ENCODE results near the gene ITGB4. TPM values are rescaled to one million over a fixed set of nuclear protein-coding genes. Genes with fewer than 3 reads are reported as not detected.

The ITGB4 gene
- total RNA-seq, 4 donors from 2014 or later, result 211 to 335 (median 233) TPM

DNA sequence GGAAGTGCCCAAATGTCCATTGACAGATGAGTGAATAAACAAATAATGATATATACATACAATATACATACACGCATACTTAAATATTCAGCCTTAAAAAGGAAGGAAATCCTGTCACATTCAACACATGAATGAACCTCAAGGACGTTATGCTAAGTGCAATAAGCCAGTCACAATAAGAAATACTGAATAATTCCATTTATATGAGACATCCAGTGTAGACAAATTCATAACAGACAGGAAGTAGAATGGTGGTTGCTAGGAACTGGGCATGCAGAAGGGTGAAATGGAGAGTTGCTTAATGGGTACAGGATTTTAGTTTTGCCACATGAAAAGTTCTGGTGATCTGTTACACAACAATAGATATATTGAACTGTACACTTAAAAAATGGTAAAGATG is 8.8 kb upstream of the ITGB4 start:
- TF ChIP-seq POLR2A (IDR thresholded peaks at IDR 0.05) (no peak), EP300 (IDR thresholded peaks at IDR 0.05) (no peak)
- TF ChIP-seq, protein P1, sequence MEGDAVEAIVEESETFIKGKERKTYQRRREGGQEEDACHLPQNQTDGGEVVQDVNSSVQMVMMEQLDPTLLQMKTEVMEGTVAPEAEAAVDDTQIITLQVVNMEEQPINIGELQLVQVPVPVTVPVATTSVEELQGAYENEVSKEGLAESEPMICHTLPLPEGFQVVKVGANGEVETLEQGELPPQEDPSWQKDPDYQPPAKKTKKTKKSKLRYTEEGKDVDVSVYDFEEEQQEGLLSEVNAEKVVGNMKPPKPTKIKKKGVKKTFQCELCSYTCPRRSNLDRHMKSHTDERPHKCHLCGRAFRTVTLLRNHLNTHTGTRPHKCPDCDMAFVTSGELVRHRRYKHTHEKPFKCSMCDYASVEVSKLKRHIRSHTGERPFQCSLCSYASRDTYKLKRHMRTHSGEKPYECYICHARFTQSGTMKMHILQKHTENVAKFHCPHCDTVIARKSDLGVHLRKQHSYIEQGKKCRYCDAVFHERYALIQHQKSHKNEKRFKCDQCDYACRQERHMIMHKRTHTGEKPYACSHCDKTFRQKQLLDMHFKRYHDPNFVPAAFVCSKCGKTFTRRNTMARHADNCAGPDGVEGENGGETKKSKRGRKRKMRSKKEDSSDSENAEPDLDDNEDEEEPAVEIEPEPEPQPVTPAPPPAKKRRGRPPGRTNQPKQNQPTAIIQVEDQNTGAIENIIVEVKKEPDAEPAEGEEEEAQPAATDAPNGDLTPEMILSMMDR (IDR thresholded peaks at IDR 0.05), result no peak
- Histone ChIP-seq H3K27ac (no peak overlapping the region), H3K9me3 (no peaks in the 10 kb centered on the region), H3K4me1 (peaks cover 0 to 10% (median 0%) of the 10 kb centered on the region in 4 donors), H3K4me3 (no peak overlapping the region), H3K27me3 (no peaks in the 10 kb centered on the region), H3K36me3 (peaks cover 0 to 17% (median 0%) of the 10 kb centered on the region in 3 donors)
- 61 to 72% methylated on average over 2 of the region's 2 CpGs for WGBS, 2 donors
- DNase-seq (ENCODE audit: low spot score in 2 of 2), result no peak

DNA sequence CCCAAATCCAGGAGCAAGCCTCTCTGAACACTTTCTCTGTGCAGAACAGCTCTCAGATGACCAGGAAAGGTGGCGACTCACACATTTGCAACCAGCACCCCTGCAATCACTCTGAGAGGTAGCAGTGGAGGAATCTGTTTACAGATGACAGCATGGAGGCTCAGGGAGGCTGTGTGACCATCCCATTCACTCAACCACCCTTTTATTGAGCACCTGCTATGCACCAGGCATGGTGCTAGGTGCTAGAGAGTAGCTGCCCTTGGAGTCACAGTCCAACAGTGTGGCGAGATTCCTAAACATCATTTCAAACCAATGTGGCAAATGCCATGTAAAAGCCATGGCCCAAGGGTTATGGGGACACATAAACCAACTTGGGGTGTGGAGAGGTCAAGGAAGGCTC is 1.5 kb upstream of the ITGB4 start:
- WGBS, 2 donors, result 88 to 95% methylated on average over 2 of the region's 2 CpGs
- Histone ChIP-seq H3K4me3 (no peak overlapping the region), H3K36me3 (peaks cover 0 to 10% (median 0%) of the 10 kb centered on the region in 3 donors), H3K4me1 (peaks cover 0 to 53% (median 23%) of the 10 kb centered on the region in 4 donors), H3K9me3 (no peaks in the 10 kb centered on the region), H3K27ac (peak overlapping the region; percentile 89 to 98 (median 95)), H3K27me3 (peaks cover 0 to 26% of the 10 kb centered on the region in 2 donors)
- TF ChIP-seq, protein P1 (IDR thresholded peaks at IDR 0.05), result no peak
- TF ChIP-seq POLR2A (IDR thresholded peaks at IDR 0.05) (no peak), EP300 (IDR thresholded peaks at IDR 0.05) (no peak)
- no peak for DNase-seq (ENCODE audit: low spot score in 2 of 2)

DNA sequence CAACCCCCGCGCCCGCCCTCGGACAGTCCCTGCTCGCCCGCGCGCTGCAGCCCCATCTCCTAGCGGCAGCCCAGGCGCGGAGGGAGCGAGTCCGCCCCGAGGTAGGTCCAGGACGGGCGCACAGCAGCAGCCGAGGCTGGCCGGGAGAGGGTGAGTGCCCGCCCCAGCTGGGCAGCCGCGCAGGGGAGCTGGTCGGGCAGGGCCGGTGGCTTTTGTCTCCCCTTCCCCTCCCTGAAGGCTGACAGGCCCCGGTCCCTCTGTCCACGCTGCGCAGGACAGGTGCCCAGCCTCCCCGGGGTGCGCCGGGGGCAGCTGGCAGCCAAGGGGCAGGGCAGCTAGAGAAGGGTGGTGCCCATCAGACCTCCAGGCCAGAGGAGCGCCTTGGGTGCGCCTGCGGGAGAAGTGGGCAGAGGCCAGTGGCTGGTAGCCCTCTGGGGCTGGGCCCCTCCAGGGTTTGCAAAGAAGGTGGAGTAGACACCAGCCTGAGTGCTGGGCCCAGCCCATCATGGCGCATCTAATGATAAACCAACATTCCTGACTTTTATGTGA is 278 bp downstream of the ITGB4 start:
- peaks cover 0 to 28% (median 3%) of the 10 kb centered on the region in 3 donors for H3K36me3 ChIP-seq
- peak overlapping the region; percentile 89 to 98 (median 95) for H3K27ac ChIP-seq
- DNase-seq (ENCODE audit: low spot score in 2 of 2), result no peak
- H3K27me3 ChIP-seq, result peaks cover 0 to 26% of the 10 kb centered on the region in 2 donors
- H3K4me1 ChIP-seq, result peaks cover 0 to 63% (median 23%) of the 10 kb centered on the region in 4 donors
- 15 to 17% methylated on average over 4 to 10 of the region's 33 CpGs for WGBS, 2 donors
- no peak for TF ChIP-seq EP300 (IDR thresholded peaks at IDR 0.05)
- TF ChIP-seq, protein P1 (IDR thresholded peaks at IDR 0.05), result peak in 1 of 5 experiments; percentile 3
- peak overlapping the region; percentile 57 to 84 (median 74) for H3K4me3 ChIP-seq
- no peaks in the 10 kb centered on the region for H3K9me3 ChIP-seq

DNA sequence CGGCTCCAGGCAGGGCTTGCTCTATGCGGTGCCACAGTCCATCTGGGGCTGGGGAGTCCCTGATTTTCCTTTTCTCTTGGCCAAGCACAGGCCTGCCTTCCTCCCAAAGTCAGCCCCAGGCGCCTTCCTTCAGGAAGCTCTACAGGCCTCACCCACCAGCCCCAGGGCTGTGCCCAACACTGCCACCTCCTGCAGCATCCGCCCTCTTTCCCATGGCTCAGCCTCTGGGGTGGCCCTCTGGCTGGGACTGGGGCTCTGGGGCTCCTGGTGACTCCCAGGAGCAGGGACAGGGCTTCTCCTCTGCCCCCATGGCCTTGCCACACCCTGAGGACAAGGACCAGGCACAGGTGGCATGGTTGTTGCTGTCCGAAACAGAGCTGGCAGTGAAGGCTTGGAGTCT is 817 bp downstream of the ITGB4 start:
- Histone ChIP-seq H3K9me3 (no peaks in the 10 kb centered on the region), H3K27me3 (peaks cover 0 to 26% of the 10 kb centered on the region in 2 donors), H3K4me3 (peak overlapping the region; percentile 57 to 84 (median 74)), H3K4me1 (peaks cover 0 to 63% (median 23%) of the 10 kb centered on the region in 4 donors), H3K36me3 (peaks cover 0 to 33% (median 3%) of the 10 kb centered on the region in 3 donors), H3K27ac (peak overlapping the region; percentile 89 to 98 (median 95))
- 26 to 53% methylated on average over 5 of the region's 5 CpGs for WGBS, 2 donors
- TF ChIP-seq, protein P1 (IDR thresholded peaks at IDR 0.05), result peak in 1 of 5 experiments; percentile 19
- TF ChIP-seq POLR2A (IDR thresholded peaks at IDR 0.05) (peak in 1 of 2 donors; percentile 18), EP300 (IDR thresholded peaks at IDR 0.05) (peak in 1 of 2 donors; percentile 37)
- DNase-seq (ENCODE audit: low spot score in 2 of 2), result no peak

DNA sequence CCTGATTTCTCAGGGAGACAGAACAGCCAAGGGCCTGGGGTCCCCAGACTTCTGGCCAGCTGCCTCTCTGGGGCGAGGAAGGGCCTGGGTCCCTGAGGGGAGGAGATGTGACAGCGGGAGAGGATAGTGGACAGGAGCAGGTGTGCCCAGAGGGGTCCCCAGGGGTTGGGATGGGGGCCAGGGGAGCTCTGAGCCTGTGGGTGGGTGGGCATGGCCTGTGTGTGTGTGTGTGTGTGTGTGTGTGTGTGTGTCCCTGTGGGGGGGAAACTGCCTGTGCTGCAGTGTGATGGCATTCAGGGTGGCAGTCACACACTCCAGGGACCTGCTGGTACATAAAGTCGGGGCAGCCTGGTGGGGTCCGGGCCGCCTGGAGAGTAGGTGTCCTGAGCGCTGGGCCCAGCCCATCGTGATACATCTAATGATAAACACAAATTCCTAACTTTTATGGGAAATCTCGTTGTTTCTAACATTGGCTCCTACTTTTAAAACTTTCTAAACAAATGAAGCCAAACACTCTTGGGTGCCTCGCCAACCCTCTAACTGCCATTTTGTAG is 1.4 kb downstream of the ITGB4 start:
- DNase-seq (ENCODE audit: low spot score in 2 of 2), result no peak
- H3K36me3 ChIP-seq, result peaks cover 0 to 39% (median 3%) of the 10 kb centered on the region in 3 donors
- H3K9me3 ChIP-seq, result no peaks in the 10 kb centered on the region
- H3K27me3 ChIP-seq, result peaks cover 0 to 26% of the 10 kb centered on the region in 2 donors
- peak overlapping the region; percentile 89 to 98 (median 95) for H3K27ac ChIP-seq
- 65% methylated on average over 9 of the region's 9 CpGs for WGBS, 2 donors
- peak overlapping the region; percentile 57 to 84 (median 74) for H3K4me3 ChIP-seq
- H3K4me1 ChIP-seq, result peaks cover 0 to 63% (median 23%) of the 10 kb centered on the region in 4 donors
- TF ChIP-seq POLR2A (IDR thresholded peaks at IDR 0.05) (no peak), EP300 (IDR thresholded peaks at IDR 0.05) (no peak)
- TF ChIP-seq, protein P1 (IDR thresholded peaks at IDR 0.05), result no peak

All from tibial nerve (tissue), 4 donors.